ENCODE results near the gene ACSF3. TPM values are rescaled to one million over a fixed set of nuclear protein-coding genes. Genes with fewer than 3 reads are reported as not detected.

Gene ACSF3
- polyA plus RNA-seq, 1 donor from 2014 or later: 20.8 TPM

DNA sequence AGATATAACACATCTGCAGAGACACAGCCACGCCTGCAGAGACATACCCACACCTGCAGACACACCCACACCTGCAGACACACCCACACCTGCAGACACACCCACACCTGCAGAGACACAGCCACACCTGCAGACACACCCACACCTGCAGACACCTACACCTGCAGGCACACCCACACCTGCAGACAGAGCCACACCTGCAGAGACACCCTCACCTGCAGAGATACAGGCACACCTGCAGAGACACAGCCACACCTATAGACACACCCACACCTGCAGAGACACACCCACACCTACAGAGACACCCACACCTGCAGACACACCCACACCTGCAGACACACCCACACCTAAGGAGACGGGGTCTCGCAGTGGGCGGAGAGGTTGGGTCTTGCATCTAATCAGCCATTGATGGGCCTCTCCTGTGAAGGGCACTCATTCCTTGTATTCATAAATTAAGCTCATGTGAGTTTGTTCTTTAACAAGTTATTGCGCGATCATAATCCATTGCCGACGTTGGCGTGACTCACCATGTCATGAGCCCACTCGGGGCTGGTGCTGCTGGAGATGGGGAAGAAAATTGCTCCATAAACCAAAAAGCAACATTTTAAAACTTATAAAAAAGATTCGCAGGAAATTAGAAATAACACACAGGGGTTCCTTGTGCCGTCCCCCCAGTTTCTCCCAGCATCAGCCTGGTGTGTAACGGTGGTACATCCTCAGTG, 49.0 kb downstream of the ACSF3 start:
- H3K9me3 ChIP-seq (ENCODE audit: low read length): no peaks in the 10 kb centered on the region
- H4K20me1 ChIP-seq (ENCODE audit: insufficient read depth): no peaks in the 10 kb centered on the region
- H3K9me2 ChIP-seq (ENCODE audit: insufficient read depth, low read length): no peaks in the 10 kb centered on the region
- no peaks in the 10 kb centered on the region for H3F3A ChIP-seq (ENCODE audit: insufficient read depth, low read length, poor library complexity, severe bottlenecking)
- H3K4me3 ChIP-seq (ENCODE audit: low read length): no peak overlapping the region
- no peaks in the 10 kb centered on the region for H3K27me3 ChIP-seq (ENCODE audit: insufficient read depth, low read depth, low read length)
- H3K27ac ChIP-seq (ENCODE audit: low read length): no peak overlapping the region
- H3K9ac ChIP-seq (ENCODE audit: low read length): no peak overlapping the region
- no peak overlapping the region for H3K4me2 ChIP-seq (ENCODE audit: low read length)
- TF ChIP-seq SMC3 (conservative IDR thresholded peaks at IDR 0.05; ENCODE audit: poor library complexity) (no peak), MXI1 (conservative IDR thresholded peaks at IDR 0.05; ENCODE audit: poor library complexity, severe bottlenecking) (no peak), TAF1 (IDR thresholded peaks at IDR 0.05; ENCODE audit: low read depth) (no peak), EZH2 (IDR thresholded peaks at IDR 0.05; ENCODE audit: borderline replicate concordance, insufficient read depth, low read length, poor library complexity, severe bottlenecking) (no peak), RAD21 (conservative IDR thresholded peaks at IDR 0.05) (no peak), POLR2AphosphoS5 (IDR thresholded peaks at IDR 0.05) (no peak), EP300 (conservative IDR thresholded peaks at IDR 0.05; ENCODE audit: poor library complexity, severe bottlenecking) (no peak)
- TF ChIP-seq, protein P1, sequence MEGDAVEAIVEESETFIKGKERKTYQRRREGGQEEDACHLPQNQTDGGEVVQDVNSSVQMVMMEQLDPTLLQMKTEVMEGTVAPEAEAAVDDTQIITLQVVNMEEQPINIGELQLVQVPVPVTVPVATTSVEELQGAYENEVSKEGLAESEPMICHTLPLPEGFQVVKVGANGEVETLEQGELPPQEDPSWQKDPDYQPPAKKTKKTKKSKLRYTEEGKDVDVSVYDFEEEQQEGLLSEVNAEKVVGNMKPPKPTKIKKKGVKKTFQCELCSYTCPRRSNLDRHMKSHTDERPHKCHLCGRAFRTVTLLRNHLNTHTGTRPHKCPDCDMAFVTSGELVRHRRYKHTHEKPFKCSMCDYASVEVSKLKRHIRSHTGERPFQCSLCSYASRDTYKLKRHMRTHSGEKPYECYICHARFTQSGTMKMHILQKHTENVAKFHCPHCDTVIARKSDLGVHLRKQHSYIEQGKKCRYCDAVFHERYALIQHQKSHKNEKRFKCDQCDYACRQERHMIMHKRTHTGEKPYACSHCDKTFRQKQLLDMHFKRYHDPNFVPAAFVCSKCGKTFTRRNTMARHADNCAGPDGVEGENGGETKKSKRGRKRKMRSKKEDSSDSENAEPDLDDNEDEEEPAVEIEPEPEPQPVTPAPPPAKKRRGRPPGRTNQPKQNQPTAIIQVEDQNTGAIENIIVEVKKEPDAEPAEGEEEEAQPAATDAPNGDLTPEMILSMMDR (IDR thresholded peaks at IDR 0.05; ENCODE audit: poor library complexity, severe bottlenecking): no peak
- TF ChIP-seq, protein P2, sequence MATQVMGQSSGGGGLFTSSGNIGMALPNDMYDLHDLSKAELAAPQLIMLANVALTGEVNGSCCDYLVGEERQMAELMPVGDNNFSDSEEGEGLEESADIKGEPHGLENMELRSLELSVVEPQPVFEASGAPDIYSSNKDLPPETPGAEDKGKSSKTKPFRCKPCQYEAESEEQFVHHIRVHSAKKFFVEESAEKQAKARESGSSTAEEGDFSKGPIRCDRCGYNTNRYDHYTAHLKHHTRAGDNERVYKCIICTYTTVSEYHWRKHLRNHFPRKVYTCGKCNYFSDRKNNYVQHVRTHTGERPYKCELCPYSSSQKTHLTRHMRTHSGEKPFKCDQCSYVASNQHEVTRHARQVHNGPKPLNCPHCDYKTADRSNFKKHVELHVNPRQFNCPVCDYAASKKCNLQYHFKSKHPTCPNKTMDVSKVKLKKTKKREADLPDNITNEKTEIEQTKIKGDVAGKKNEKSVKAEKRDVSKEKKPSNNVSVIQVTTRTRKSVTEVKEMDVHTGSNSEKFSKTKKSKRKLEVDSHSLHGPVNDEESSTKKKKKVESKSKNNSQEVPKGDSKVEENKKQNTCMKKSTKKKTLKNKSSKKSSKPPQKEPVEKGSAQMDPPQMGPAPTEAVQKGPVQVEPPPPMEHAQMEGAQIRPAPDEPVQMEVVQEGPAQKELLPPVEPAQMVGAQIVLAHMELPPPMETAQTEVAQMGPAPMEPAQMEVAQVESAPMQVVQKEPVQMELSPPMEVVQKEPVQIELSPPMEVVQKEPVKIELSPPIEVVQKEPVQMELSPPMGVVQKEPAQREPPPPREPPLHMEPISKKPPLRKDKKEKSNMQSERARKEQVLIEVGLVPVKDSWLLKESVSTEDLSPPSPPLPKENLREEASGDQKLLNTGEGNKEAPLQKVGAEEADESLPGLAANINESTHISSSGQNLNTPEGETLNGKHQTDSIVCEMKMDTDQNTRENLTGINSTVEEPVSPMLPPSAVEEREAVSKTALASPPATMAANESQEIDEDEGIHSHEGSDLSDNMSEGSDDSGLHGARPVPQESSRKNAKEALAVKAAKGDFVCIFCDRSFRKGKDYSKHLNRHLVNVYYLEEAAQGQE (IDR thresholded peaks at IDR 0.05; ENCODE audit: borderline replicate concordance): no peak
- no peak overlapping the region for H2AFZ ChIP-seq (ENCODE audit: low read depth, low read length)
- no peaks in the 10 kb centered on the region for H3K36me3 ChIP-seq (ENCODE audit: insufficient read depth, low read length)
- H3K79me2 ChIP-seq (replicated peaks; ENCODE audit: insufficient read depth, low read length): no peaks in the 10 kb centered on the region

DNA sequence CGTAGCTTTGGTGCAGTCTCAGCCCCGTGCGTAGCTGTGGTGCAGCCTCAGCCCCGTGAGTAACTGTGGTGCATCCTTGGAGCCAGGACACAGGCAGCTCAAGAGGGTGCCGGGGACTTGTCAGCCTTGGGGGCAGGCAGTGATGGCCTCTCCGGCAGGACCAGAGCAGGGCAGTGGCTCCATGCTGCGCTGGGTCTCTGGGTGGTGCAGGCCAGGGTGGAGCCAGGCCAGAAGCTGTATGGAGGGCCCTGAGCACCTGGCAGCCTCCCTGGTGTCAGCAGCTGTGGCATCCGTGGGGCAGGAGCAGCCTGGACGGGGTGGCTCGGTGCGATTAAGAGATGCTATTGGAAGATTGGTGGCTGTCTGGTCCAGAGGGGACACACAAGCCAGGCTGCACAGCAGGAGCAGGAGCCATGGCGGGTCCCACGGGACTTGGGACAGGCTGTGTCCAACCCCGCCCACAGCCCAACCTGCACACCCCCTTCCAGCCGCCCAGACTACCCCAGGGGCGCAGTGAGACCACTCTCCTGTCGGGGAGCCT, 49.6 kb downstream of the ACSF3 start:
- H3K4me2 ChIP-seq (ENCODE audit: low read length): no peak overlapping the region
- no peaks in the 10 kb centered on the region for H3K79me2 ChIP-seq (replicated peaks; ENCODE audit: insufficient read depth, low read length)
- H3K36me3 ChIP-seq (ENCODE audit: insufficient read depth, low read length): no peaks in the 10 kb centered on the region
- no peak overlapping the region for H2AFZ ChIP-seq (ENCODE audit: low read depth, low read length)
- H3K4me3 ChIP-seq (ENCODE audit: low read length): no peak overlapping the region
- no peaks in the 10 kb centered on the region for H4K20me1 ChIP-seq (ENCODE audit: insufficient read depth)
- H3K9me3 ChIP-seq (ENCODE audit: low read length): no peaks in the 10 kb centered on the region
- no peaks in the 10 kb centered on the region for H3F3A ChIP-seq (ENCODE audit: insufficient read depth, low read length, poor library complexity, severe bottlenecking)
- TF ChIP-seq RAD21 (conservative IDR thresholded peaks at IDR 0.05) (no peak), EP300 (conservative IDR thresholded peaks at IDR 0.05; ENCODE audit: poor library complexity, severe bottlenecking) (no peak), SMC3 (conservative IDR thresholded peaks at IDR 0.05; ENCODE audit: poor library complexity) (no peak), MXI1 (conservative IDR thresholded peaks at IDR 0.05; ENCODE audit: poor library complexity, severe bottlenecking) (no peak), EZH2 (IDR thresholded peaks at IDR 0.05; ENCODE audit: borderline replicate concordance, insufficient read depth, low read length, poor library complexity, severe bottlenecking) (no peak), TAF1 (IDR thresholded peaks at IDR 0.05; ENCODE audit: low read depth) (no peak), POLR2AphosphoS5 (IDR thresholded peaks at IDR 0.05) (no peak)
- TF ChIP-seq, protein P1 (IDR thresholded peaks at IDR 0.05; ENCODE audit: poor library complexity, severe bottlenecking): no peak
- TF ChIP-seq, protein P2 (IDR thresholded peaks at IDR 0.05; ENCODE audit: borderline replicate concordance): no peak
- no peaks in the 10 kb centered on the region for H3K27me3 ChIP-seq (ENCODE audit: insufficient read depth, low read depth, low read length)
- no peak overlapping the region for H3K9ac ChIP-seq (ENCODE audit: low read length)
- H3K9me2 ChIP-seq (ENCODE audit: insufficient read depth, low read length): no peaks in the 10 kb centered on the region
- H3K27ac ChIP-seq (ENCODE audit: low read length): no peak overlapping the region

All from neural cell (in vitro differentiated cells).